ENCODE data around the gene CCR1. TPM values are rescaled to one million over a fixed set of nuclear protein-coding genes. Genes with fewer than 3 reads are reported as not detected.
"Not testable (repeated sequence)": the region's sequence is repeated elsewhere in the genome, so short reads cannot be mapped to it uniquely, and the experiment has no call there.

CCR1 gene
- total RNA-seq, 1 donor from 2014 or later = 0.53 TPM

DNA sequence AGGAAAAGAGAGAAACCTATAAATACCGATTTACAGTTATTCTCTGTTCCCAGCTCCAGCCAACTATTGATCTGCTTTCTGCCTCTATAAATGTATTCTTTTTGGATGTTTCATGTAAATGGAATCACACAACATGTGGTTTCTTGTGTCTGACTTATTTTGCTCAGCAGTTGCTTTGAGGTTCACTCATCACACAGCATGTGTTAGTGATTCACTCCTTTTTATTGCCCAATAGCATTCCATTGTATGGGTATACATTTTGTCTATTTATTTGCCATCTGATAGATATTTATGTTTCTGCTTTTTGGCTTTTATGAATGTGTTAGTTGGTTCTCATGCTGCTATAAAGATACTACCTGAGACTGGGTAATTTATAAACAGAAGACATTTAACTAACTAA lies 23.6 kb downstream of the CCR1 start:
- peak; percentile 66 for DNase-seq (ENCODE audit: low read depth)

DNA sequence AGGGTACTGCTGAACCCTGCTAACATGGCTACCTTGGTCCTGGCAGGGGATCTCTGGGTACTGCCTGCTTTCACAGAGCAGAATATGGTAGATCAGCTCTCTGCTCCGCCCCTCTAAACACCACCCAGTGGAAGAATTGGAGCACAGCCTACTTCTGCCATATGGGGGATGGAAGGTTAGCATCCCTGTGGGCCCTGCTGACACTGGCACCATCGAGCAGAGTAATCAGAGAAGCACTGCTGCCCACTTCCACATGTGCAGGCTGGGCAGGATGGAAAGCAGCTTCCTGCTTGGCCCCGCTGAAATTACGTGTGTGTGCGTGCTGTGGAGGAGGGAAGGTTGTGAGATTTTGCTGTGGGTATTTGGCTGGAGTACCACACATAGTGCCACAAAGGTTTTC lies 24.8 kb downstream of the CCR1 start:
- peak; percentile 43 for DNase-seq (ENCODE audit: low read depth)

DNA sequence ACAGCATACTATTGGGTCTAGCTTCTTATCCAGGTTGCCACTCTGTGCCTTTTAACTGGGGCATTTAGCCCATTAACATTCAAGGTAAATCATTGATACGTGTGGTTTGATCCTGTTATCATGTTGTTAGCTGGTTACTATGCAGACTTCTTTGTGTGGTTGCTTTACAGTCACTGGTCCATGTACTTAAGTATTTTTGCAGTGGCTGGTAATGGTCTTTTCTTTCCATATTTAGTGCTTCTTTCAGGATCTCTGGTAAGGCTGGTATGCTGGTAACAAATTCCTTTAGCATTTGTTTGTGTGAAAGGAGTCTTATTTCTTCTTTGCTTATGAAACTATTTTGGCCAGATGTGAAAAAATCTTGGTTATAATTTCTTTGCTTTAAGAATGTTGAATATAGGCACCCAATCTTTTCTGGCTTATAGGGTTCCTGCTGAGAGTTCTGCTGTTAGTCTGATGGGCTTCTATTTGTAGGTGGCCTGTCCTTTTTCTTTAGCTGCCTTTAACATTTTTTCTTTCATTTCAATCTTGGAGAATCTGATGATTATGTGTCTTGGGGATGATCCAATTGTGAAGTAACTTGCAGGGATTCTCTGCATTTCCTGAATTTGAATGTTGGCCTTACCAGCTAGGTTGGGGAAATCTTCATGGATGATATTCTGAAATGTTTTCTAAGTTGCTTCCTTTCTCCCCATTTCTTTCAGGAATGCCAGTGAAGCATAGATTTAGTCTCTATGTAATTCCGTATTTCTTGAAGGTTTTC lies 39.3 kb downstream of the CCR1 start:
- DNase-seq (ENCODE audit: low read depth) = peak; percentile 42

DNA sequence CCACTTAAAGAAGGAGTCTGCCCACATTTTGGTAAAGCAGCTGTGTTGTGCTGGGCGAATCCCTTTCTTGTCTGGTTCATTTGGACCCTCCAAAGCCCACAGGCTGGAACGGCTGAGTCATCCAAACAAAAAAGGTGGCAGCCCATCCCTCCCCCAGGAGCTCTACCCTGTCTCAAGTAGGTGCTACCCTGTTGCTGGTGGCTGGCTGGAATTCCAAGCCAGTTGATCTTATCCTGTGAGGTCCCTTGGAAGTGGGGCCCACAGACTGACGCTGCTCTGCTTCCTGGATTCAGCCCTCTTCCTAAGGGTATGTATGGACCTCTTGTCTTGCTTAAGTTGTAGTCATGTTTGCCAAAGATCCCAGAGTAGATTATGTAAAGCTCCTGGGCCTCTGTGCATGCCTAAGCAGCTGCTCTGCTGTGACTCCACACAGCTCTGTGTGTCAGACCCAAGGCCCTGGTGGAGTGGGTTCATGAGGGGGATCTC lies 44.5 kb downstream of the CCR1 start:
- DNase-seq (ENCODE audit: low read depth) = peak; percentile 13

DNA sequence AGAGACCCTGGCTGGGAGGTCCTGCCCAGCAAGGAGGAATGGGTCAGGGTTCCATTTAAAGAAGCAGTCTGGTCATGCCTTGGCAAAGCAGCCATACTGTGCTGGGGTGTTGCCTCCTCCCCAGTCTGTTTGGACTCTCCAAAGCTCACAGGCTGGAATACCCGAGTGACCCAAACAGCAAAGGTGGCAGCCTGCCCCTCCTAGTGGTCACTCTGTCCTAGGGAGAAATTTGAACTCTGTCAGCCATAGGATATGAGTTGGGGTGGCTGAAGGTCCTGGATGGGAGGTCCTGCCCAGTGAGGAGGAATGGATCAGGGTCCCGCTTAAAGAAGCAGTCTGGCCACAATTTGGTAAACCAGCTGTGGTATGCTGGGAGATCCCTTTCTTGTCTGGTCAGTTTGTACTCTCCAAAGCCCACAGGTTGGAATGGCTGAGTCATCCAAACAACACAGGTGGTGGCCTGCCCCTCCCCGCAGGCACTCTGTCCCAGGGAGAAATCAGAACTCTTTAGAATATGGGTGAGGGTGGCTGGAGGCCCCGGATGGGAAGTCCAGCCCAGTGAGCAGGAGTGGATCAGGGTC lies 45.0 kb downstream of the CCR1 start:
- DNase-seq (ENCODE audit: low read depth) = peak; percentile 67

DNA sequence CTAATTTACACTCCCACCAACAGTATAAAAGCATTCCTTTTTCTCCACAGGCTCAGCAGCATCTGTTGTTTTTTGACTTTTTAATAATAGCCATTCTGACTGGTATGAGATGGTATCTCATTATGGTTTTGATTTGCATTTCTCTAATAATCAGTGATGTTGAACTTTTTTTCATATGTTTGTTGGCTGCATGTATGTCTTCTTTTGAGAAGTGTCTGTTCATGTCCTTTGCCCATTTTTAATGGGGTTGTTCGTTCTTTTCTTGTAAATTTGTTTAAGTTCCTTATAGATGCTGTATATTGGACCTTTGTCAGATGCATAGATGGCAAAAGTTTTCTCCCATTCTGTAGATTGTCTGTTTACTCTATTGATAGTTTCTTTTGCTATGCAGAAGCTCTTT lies 50.4 kb downstream of the CCR1 start:
- DNase-seq (ENCODE audit: low read depth) = not testable (repeated sequence)

DNA sequence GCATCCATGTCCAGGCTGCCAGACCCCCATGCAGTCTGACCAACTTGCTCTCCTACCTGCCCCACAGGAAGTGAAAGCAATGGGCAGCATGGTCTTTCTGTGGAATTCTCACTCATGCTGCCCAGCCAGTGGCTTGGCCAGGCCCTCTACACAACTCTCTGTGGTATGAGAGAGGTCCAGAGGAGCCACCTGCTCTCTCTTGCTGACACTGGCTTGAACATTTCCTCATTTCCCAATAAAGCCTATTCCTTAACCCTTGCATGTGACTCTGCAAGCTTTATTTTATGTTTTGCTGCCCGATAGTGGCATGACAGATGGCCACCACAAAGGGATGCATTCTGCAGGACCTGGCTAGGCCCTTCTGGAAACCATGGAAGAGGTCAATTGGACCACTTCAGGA lies 53.8 kb downstream of the CCR1 start:
- DNase-seq (ENCODE audit: low read depth) = peak; percentile 51

Other genes starting within 250 kb of the CCR1 start
- 35.8 and 37.1 TPM in 2 replicates for gene FYCO1, start 212.5 kb downstream of the CCR1 start, total RNA-seq
- gene XCR1, start 180.8 kb downstream of the CCR1 start, total RNA-seq = not detected in 2 replicates
- gene CCR3, start 34.1 kb upstream of the CCR1 start, total RNA-seq = 0.10 TPM in 1 of 2 replicates, not detected in the other
- gene CCR2, start 145.8 kb upstream of the CCR1 start, total RNA-seq = not detected in 2 replicates
- gene CCR5, start 162.6 kb upstream of the CCR1 start, total RNA-seq = not detected in 2 replicates
- gene CCRL2, start 198.9 kb upstream of the CCR1 start, total RNA-seq = 0.78 and 2.1 TPM in 2 replicates